DMS153 treated with DMSO at 0.1 percent for 48 hours (cell line): ENCODE data around the gene HTT.
"Not testable (repeated sequence)": the region's sequence is repeated elsewhere in the genome, so short reads cannot be mapped to it uniquely, and the experiment has no call there.

ENCODE experiments used
- DNase-seq: peaks from one replicate; lab custom pipeline; 2025; ENCODE audit not compliant: unreplicated experiment; lab: John Stamatoyannopoulos, UW

The HTT gene

DNA sequence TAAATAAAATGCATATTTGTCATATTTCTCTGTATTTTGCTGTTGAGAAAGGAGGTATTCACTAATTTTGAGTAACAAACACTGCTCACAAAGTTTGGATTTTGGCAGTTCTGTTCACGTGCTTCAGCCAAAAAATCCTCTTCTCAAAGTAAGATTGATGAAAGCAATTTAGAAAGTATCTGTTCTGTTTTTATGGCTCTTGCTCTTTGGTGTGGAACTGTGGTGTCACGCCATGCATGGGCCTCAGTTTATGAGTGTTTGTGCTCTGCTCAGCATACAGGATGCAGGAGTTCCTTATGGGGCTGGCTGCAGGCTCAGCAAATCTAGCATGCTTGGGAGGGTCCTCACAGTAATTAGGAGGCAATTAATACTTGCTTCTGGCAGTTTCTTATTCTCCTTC, 3.3 kb downstream of the HTT start:
- DNase-seq = no peak

GRCh38 chr4:3079694-3080123, 5.2 kb downstream of the HTT start:
- no peak for DNase-seq

DNA sequence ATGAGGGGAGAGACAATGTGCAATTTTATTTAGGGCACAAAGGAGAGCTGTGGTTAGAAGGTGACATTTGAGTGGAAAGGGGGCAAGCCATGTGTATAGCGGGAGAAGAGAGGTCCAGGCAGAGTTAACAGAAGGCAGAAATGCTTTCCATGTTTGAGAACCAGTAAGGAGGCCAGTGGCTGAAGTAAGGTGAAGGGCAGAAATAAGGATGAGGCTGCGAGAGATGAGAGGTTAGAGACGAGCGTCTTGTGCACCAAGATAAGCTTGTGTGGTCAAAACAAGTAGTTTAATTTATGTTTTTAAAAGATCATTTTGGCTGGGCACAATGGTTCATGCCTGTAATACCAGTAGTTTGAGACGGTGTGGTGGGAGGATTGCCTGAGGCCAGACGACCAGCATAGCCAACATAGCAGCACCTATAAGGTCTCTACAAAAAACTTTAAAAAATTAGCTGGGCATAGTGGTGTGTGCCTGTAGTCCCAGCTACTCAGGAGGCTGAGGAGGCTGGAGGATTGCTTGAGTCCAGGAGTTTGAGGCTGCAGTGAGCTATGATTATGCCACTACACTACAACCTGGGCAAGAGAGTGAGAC, 8.5 kb downstream of the HTT start:
- DNase-seq = no peak

- no peak for DNase-seq
Measured at GRCh38 chr4:3083732-3084131, 9.3 kb downstream of the HTT start.

DNA sequence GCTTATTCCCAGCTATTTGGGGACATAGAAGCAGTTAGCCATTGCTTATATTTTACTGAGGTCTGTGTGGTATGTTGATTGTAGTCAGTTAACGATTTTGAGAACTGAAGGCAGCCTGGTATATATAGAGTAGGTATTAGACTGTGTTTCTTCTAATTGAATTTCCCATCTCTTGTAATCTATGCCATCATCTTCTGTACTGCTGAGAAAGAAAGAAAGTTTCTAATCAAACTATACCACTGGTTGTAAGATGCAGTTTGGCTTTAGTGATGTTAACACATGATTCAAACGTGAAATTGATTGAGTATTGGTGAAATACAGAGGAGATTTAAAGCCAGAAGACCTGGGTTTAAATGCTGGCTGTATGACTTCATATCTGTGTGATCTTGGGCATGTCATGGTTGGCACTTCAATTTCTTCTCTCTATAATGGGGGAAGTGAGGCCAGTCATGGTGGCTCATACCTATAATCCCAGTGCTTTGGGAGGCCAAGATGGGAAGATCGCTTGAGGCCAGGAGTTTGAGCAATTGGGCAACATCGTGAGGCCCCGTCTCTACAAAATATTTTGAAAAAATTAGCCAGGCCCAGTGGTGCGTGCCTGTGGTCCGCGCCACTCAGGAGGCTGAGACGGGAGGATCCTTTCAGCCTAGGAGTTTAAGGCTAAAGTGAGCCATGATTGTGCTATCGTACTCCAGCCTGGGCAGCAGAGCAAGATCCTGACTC, 11.6 kb downstream of the HTT start:
- DNase-seq = no peak

GRCh38 chr4:3087115-3087797, 12.8 kb downstream of the HTT start:
- DNase-seq = no peak

DNA sequence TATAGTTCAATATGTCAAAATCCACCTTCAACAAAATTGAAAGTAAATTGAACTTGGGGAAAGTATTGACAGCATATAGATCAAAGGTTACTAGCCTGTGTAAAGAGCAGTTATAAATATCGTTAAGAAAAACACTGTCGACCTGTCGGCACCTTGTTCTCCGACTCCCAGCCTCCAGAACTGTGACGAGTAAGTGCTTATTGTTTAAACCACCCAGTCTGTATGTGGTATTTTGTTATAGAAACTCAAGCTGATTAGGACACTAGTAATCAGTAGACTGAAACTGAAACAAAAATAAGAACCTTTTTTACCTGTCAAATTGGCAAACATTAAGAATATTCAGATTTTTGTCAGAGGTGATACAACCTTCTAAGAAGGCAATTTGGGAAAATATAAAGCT, 17.0 kb downstream of the HTT start:
- no peak for DNase-seq

- DNase-seq = not testable (repeated sequence)
Measured at GRCh38 chr4:3094701-3095100, 20.2 kb downstream of the HTT start.

- no peak for DNase-seq
Measured at GRCh38 chr4:3096202-3096601, 21.7 kb downstream of the HTT start.

GRCh38 chr4:3098346-3098745, 23.9 kb downstream of the HTT start:
- DNase-seq = no peak

GRCh38 chr4:3106339-3107186, 32.1 kb downstream of the HTT start:
- DNase-seq = peak; percentile 22

GRCh38 chr4:3107271-3107670, 32.8 kb downstream of the HTT start:
- DNase-seq = no peak

DNA sequence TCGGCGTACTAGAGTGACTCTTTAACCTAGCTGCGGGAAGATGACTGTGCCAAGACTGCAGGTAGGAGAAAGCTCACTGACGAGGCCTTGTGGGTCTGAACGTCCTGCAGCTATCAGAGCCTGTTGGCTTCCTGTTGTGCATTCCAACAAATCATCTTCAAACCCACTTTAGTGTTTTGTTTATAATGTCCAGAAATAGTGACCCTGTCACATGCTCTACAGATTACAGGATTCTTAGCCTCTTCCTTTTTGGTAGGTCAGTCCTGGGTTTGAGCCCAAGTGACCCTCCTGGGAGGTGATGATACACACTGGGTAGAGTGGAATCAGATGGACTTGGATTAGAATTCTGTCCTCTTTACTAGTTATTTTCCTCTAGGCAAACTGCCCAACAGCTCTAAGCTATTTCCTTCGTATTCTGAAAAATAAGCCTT, 33.2 kb downstream of the HTT start:
- no peak for DNase-seq

DNA sequence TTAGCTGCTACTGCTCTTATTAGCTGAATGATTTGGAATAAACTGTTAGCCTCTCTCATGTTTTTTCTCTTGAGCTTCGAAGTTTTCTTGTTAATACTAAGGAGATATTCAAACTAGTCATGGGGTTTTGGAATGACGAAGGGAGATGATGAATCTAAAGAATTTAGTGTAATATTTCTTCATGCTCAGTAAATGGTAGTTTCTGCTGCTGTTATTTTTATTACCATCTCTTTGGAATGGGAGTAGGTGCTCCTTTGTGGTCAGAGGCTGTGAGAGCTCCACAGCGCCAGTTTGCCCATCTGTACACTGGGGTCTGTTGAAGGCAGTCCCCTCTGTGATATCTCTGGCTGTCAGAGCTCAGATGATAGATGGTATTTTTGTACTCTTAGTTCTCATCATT, 33.7 kb downstream of the HTT start:
- DNase-seq = no peak

DNA sequence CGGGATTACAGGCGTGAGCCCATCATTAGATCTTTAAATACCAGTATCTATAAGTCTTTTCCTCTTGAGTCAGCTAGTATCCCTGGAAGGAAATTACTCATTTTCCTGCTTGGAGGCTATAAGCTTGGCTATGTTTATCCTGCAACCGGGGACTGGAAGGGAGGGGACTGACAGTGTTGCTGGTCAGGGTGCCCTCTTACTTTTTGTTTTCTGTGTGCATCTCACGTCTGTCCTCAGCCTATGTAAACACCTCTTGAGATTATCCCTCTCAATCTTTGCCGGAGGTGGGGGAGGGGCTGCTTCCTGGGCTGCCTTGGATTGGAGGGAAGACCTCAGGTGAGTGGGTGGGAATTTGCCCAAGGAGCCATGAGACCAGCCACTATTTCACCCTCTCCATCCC, 37.0 kb downstream of the HTT start:
- no peak for DNase-seq

- DNase-seq = no peak
Measured at GRCh38 chr4:3112201-3112600, 37.7 kb downstream of the HTT start.

GRCh38 chr4:3112609-3113469, 38.4 kb downstream of the HTT start:
- no peak for DNase-seq

GRCh38 chr4:3114377-3114776, 39.9 kb downstream of the HTT start:
- DNase-seq = no peak

DNA sequence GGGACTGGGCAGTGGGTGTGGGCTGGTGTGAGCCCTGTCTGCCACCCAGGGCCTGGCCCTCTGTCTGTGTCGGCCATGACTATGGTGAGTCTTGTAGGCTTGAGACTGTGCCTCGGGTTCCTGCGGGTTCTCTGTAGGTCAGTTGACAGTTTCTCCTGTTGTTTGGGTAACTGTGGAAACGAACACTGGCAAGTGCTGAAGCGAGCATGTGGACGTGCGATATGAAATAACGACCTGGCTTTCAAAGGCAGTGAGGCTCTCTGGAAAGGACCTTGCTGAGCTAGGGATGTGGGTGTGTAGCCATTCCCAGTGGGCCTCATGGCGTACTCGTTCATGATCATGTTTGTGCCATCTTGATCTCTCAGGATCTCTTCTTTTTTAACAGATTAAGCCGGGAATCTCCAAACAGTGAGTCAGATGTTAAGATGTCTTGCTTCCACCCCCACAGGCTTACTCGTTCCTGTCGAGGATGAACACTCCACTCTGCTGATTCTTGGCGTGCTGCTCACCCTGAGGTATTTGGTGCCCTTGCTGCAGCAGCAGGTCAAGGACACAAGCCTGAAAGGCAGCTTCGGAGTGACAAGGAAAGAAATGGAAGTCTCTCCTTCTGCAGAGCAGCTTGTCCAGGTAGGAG, 41.3 kb downstream of the HTT start:
- no peak for DNase-seq

- no peak for DNase-seq
Measured at GRCh38 chr4:3116955-3117354, 42.5 kb downstream of the HTT start.
